ENCODE measurements around the gene IGFBP2.

IGFBP2 gene

GRCh38 chr2:216678813-216679657 lies 45.8 kb downstream of the IGFBP2 start:
- no peak for TF ChIP-seq CTCF (conservative IDR thresholded peaks at IDR 0.05; ENCODE audit: control insufficient read depth, insufficient read depth, low read depth, low read length)
- no peak overlapping the region for H3K4me3 ChIP-seq (ENCODE audit: control insufficient read depth, low read depth, low read length)
- no peak for DNase-seq (ENCODE audit: low read depth)

- no peak for DNase-seq (ENCODE audit: low read depth)
- TF ChIP-seq CTCF (conservative IDR thresholded peaks at IDR 0.05; ENCODE audit: control insufficient read depth, insufficient read depth, low read depth, low read length) = no peak
- H3K4me3 ChIP-seq (ENCODE audit: control insufficient read depth, low read depth, low read length) = no peak overlapping the region
Observed at GRCh38 chr2:216679658-216680024, 46.4 kb downstream of the IGFBP2 start.

DNA sequence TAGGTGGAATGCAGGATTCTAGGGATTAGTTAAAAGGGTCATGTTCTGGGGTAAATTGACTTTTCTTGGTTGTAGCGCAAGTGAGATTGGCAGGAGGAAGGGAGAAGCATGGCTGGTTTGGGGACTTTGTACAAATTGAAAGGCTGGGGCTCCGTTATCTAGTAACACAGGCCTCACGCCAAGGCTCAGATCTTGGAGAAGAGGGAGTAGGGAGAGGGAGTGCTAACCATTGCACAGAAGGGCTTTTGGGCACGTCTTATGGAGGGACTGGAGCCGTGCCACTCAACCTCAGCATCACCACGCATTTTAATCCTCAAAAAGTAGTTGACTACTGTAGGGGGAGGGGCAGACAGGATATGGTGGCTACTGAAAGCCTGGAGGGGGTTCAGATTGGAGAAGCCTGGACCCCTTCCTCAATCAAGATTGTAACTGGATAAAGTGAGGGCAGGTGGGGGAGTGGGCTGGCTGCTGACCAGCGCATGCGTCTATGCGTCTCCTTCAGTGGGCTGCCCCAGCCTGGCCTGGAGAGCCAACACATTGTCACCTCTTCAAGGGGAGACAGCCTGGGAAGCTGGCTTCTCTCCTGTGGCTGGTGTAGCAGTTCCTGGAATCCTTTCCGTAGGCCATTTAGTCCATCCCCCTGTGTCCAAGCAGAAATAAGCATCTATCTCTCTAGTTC lies 47.9 kb downstream of the IGFBP2 start:
- TF ChIP-seq CTCF (conservative IDR thresholded peaks at IDR 0.05; ENCODE audit: control insufficient read depth, insufficient read depth, low read depth, low read length) = no peak
- no peak overlapping the region for H3K4me3 ChIP-seq (ENCODE audit: control insufficient read depth, low read depth, low read length)
- DNase-seq (ENCODE audit: low read depth) = no peak

DNA sequence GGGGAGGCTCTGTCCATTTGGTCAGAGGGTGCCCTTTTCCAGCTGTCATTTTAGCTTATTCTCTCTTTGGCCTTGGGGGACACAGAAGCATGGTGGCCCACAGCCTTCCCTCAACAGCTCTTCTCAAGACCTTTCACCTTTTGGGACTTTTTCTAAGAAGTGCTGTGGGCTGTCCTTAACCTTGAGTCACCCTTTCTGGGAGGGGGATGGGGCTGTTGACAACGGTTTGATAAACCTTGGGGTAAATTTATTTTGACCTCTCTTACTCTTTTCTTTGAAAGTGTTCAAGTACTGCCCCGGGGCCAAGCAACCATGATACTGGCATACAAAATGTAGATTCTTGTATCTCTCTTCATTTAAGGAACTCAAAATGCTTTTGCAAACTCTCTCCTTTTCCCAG lies 48.5 kb downstream of the IGFBP2 start:
- no peak overlapping the region for H3K4me3 ChIP-seq (ENCODE audit: control insufficient read depth, low read depth, low read length)
- TF ChIP-seq CTCF (conservative IDR thresholded peaks at IDR 0.05; ENCODE audit: control insufficient read depth, insufficient read depth, low read depth, low read length) = no peak
- DNase-seq (ENCODE audit: low read depth) = no peak

GRCh38 chr2:216683846-216684245 lies 50.6 kb downstream of the IGFBP2 start:
- TF ChIP-seq CTCF (conservative IDR thresholded peaks at IDR 0.05; ENCODE audit: control insufficient read depth, insufficient read depth, low read depth, low read length) = no peak
- no peak overlapping the region for H3K4me3 ChIP-seq (ENCODE audit: control insufficient read depth, low read depth, low read length)
- DNase-seq (ENCODE audit: low read depth) = peak; percentile 98

DNA sequence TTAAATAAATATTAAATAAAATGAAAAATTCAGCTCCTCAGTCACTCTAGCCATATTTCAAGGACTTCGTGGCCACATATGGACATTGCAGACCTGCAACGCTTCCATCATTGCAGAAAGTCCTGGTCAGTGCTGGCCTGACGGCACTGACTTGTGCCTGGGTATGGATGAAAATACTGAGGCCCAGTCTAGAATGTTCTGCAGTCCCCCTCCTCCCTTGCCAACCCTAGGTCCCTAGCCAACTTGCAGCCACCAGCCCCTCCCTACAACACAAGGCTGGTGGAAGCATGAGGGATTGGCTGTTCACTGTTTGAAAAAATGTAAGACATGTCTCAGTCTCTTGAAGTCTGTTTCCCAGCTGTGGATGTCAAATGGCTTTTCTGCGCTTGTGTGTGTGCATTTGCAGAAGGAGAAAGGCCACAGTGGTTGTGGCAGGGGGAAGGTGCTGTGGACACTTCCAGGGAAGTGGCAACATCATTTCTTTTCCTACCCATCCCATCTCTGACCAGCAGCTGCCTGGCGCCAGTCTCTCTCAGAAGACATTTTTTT lies 52.2 kb downstream of the IGFBP2 start:
- no peak for TF ChIP-seq CTCF (conservative IDR thresholded peaks at IDR 0.05; ENCODE audit: control insufficient read depth, insufficient read depth, low read depth, low read length)
- no peak for DNase-seq (ENCODE audit: low read depth)
- no peak overlapping the region for H3K4me3 ChIP-seq (ENCODE audit: control insufficient read depth, low read depth, low read length)
